Stimulated activated naive CD8-positive, alpha-beta T cell treated with anti-CD3 and anti-CD28 coated beads, Interleukin-15, Interleukin-2, amounts not matched to agents 100 ng/mL and 50 ng/mL, for 24 hours (primary cell): ENCODE results near the gene GZMA.

ENCODE experiments used
- H3K27ac Mint-ChIP-seq: one replicate; pipeline ENCODE4 v1.8.0; 2021; ENCODE audit warnings: mild to moderate bottlenecking, mixed read lengths
- H3K27me3 Mint-ChIP-seq: one replicate; pipeline ENCODE4 v1.8.0; 2021; ENCODE audit warnings: mixed read lengths
- H3K36me3 Mint-ChIP-seq: one replicate; pipeline ENCODE4 v1.8.0; 2021; ENCODE audit warnings: low read depth, mixed read lengths
- H3K4me1 Mint-ChIP-seq: one replicate; pipeline ENCODE4 v1.8.0; 2021; ENCODE audit warnings: low read depth, mixed read lengths
- H3K4me3 Mint-ChIP-seq: one replicate; pipeline ENCODE4 v1.8.0; 2021; ENCODE audit warnings: mild to moderate bottlenecking, mixed read lengths
- H3K9me3 Mint-ChIP-seq: one replicate; pipeline ENCODE4 v1.8.0; 2021; ENCODE audit warnings: mixed read lengths

The GZMA gene

GRCh38 chr5:55143624-55144023 is 41.2 kb downstream of the GZMA start:
- Mint-ChIP-seq H3K27ac (no peak overlapping the region), H3K9me3 (no peaks in the 10 kb centered on the region), H3K27me3 (peaks cover 29% of the 10 kb centered on the region), H3K4me3 (no peak overlapping the region), H3K36me3 (no peaks in the 10 kb centered on the region), H3K4me1 (peaks cover 26% of the 10 kb centered on the region)

GRCh38 chr5:55146080-55146479 is 43.6 kb downstream of the GZMA start:
- peaks cover 20% of the 10 kb centered on the region for H3K4me1 Mint-ChIP-seq
- H3K4me3 Mint-ChIP-seq, result no peak overlapping the region
- no peaks in the 10 kb centered on the region for H3K36me3 Mint-ChIP-seq
- H3K9me3 Mint-ChIP-seq, result no peaks in the 10 kb centered on the region
- no peak overlapping the region for H3K27ac Mint-ChIP-seq
- peaks cover 32% of the 10 kb centered on the region for H3K27me3 Mint-ChIP-seq

GRCh38 chr5:55146543-55147151 is 44.2 kb downstream of the GZMA start:
- Mint-ChIP-seq H3K27ac (no peak overlapping the region), H3K4me1 (peaks cover 14% of the 10 kb centered on the region)

GRCh38 chr5:55149308-55149795 is 46.9 kb downstream of the GZMA start:
- Mint-ChIP-seq H3K4me1 (peaks cover 5% of the 10 kb centered on the region), H3K4me3 (no peak overlapping the region), H3K36me3 (no peaks in the 10 kb centered on the region), H3K9me3 (no peaks in the 10 kb centered on the region), H3K27me3 (peaks cover 33% of the 10 kb centered on the region), H3K27ac (no peak overlapping the region)

More at GRCh38 chr5:55146543-55147151, 44.2 kb downstream of the GZMA start:
- Mint-ChIP-seq H3K36me3 (no peaks in the 10 kb centered on the region), H3K4me3 (no peak overlapping the region), H3K9me3 (no peaks in the 10 kb centered on the region), H3K27me3 (peaks cover 32% of the 10 kb centered on the region)

- H3K4me3 Mint-ChIP-seq, result no peak overlapping the region
- no peaks in the 10 kb centered on the region for H3K36me3 Mint-ChIP-seq
- H3K4me1 Mint-ChIP-seq, result no peaks in the 10 kb centered on the region
- H3K9me3 Mint-ChIP-seq, result no peaks in the 10 kb centered on the region
- H3K27ac Mint-ChIP-seq, result no peak overlapping the region
- peaks cover 27% of the 10 kb centered on the region for H3K27me3 Mint-ChIP-seq
These were observed 49.7 kb downstream of the GZMA start for GRCh38 chr5:55151923-55152842.

- H3K36me3 Mint-ChIP-seq, result no peaks in the 10 kb centered on the region
- no peaks in the 10 kb centered on the region for H3K4me1 Mint-ChIP-seq
- H3K9me3 Mint-ChIP-seq, result no peaks in the 10 kb centered on the region
- H3K27ac Mint-ChIP-seq, result no peak overlapping the region
- peaks cover 32% of the 10 kb centered on the region for H3K27me3 Mint-ChIP-seq
- H3K4me3 Mint-ChIP-seq, result no peak overlapping the region
These were observed 52.4 kb downstream of the GZMA start for GRCh38 chr5:55154873-55155272.
